ENCODE data around the gene MATCAP1. TPM values are rescaled to one million over a fixed set of nuclear protein-coding genes. Genes with fewer than 3 reads are reported as not detected.

Gene MATCAP1
- total and polyA plus RNA-seq, 2 of the 13 experiments (the other 11 are each of a cell fraction or from before 2014, with no cell fraction given) = 11.2 to 24.5 TPM

- TF ChIP-seq SNRNP70 (IDR thresholded peaks at IDR 0.05; ENCODE audit: low read depth, low read length) (no peak), AKNA (CRISPR knock-in tag; IDR thresholded peaks at IDR 0.05; ENCODE audit: borderline replicate concordance) (no peak; the same call in 1 of the 2 replicates), ZBTB7A (CRISPR knock-in tag; IDR thresholded peaks at IDR 0.05) (no peak), MIXL1 (CRISPR knock-in tag; IDR thresholded peaks at IDR 0.05) (peak; percentile 76; the same call in 1 of the 2 replicates), PLRG1 (conservative IDR thresholded peaks at IDR 0.05) (no peak), ZNF335 (CRISPR knock-in tag; IDR thresholded peaks at IDR 0.05) (no peak), ZNF567 (CRISPR knock-in tag; IDR thresholded peaks at IDR 0.05; ENCODE audit: borderline replicate concordance) (no peak), ZBTB42 (CRISPR knock-in tag; IDR thresholded peaks at IDR 0.05) (no peak), JUN (CRISPR knock-in tag; IDR thresholded peaks at IDR 0.05) (no peak), ZBTB10 (CRISPR knock-in tag; IDR thresholded peaks at IDR 0.05; ENCODE audit: borderline replicate concordance) (peak; percentile 33; the same call in 1 of the 2 replicates), MED8 (CRISPR knock-in tag; IDR thresholded peaks at IDR 0.05; ENCODE audit: insufficient replicate concordance) (no peak), ZNF746 (CRISPR knock-in tag; IDR thresholded peaks at IDR 0.05) (no peak), ZNF557 (CRISPR knock-in tag; IDR thresholded peaks at IDR 0.05) (no peak), BHLHE40 (IDR thresholded peaks at IDR 0.05; ENCODE audit: low read length) (peak; percentile 83), YEATS4 (CRISPR knock-in tag; IDR thresholded peaks at IDR 0.05; ENCODE audit: borderline replicate concordance) (peak; percentile 83), DNMT1 (CRISPR knock-in tag; IDR thresholded peaks at IDR 0.05) (peak; percentile 85; the same call in 1 of the 2 replicates), ZNF720 (CRISPR knock-in tag; IDR thresholded peaks at IDR 0.05) (no peak), ADNP (CRISPR knock-in tag; IDR thresholded peaks at IDR 0.05) (no peak)
- TF ChIP-seq, protein P1, sequence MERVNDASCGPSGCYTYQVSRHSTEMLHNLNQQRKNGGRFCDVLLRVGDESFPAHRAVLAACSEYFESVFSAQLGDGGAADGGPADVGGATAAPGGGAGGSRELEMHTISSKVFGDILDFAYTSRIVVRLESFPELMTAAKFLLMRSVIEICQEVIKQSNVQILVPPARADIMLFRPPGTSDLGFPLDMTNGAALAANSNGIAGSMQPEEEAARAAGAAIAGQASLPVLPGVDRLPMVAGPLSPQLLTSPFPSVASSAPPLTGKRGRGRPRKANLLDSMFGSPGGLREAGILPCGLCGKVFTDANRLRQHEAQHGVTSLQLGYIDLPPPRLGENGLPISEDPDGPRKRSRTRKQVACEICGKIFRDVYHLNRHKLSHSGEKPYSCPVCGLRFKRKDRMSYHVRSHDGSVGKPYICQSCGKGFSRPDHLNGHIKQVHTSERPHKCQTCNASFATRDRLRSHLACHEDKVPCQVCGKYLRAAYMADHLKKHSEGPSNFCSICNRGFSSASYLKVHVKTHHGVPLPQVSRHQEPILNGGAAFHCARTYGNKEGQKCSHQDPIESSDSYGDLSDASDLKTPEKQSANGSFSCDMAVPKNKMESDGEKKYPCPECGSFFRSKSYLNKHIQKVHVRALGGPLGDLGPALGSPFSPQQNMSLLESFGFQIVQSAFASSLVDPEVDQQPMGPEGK (CRISPR knock-in tag; IDR thresholded peaks at IDR 0.05) = peak; percentile 37; the same call in 1 of the 2 replicates
- TF ChIP-seq, protein P2, sequence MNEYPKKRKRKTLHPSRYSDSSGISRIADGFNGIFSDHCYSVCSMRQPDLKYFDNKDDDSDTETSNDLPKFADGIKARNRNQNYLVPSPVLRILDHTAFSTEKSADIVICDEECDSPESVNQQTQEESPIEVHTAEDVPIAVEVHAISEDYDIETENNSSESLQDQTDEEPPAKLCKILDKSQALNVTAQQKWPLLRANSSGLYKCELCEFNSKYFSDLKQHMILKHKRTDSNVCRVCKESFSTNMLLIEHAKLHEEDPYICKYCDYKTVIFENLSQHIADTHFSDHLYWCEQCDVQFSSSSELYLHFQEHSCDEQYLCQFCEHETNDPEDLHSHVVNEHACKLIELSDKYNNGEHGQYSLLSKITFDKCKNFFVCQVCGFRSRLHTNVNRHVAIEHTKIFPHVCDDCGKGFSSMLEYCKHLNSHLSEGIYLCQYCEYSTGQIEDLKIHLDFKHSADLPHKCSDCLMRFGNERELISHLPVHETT (CRISPR knock-in tag; conservative IDR thresholded peaks at IDR 0.05) = peak; percentile 22; the same call in 1 of the 2 replicates
Measured at GRCh38 chr16:67191995-67192681, 8.4 kb upstream of the MATCAP1 start, which contains the start of gene E2F4 (continued).

Measured in HepG2 (cell line).